Measurements from ENCODE around the gene CTR9. TPM values are rescaled to one million over a fixed set of nuclear protein-coding genes. Genes with fewer than 3 reads are reported as not detected.
A peak's percentile ranks its signal among the peaks of the same experiment; 100 is the strongest.

Gene CTR9
- total and polyA plus RNA-seq, 9 of the 15 experiments (the other 6 are each of a cell fraction or from before 2014, with no cell fraction given) = 25.4 to 79.3 (median 47.3) TPM

DNA sequence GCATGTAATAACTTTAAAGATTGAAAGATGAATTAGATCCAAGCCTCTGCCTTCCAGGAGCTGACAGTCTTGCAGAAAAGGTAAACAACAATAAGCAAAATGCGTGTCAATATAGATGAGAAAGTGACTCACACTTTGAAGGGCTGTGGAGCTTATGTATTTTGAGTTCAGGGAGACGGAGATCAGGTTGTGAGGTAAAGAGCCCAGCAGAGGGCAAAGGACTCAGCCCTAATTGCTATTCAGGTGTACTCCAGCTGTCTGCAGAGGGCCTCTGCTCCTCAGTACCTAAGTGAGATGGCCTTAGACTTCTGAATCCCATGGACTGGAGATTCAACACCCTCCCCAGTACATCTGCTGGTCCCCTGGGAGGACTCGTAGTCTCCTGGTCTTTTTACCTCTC is 22.9 kb upstream of the CTR9 start:
- FAIRE-seq (no peak), DNase-seq (ENCODE audit: extremely low read depth in 1 of 4, low spot score in 3 of 4) (no peak), ATAC-seq (peak; percentile 48; the same call in 1 of the 3 replicates)
- ChIA-PET CTCF (ENCODE audit: low intra/inter-chr PET ratio) (no interaction called here), POLR2A (interaction anchor here (0.8 to 1.0 kb wide), 2 partner anchors 102 to 288 kb away, joined by 3 to 4 read pairs; no protein-coding TSS in a partner anchor)
- Histone ChIP-seq H3K4me1 (replicated peaks in 1 of 2; ENCODE audit: control insufficient read depth in 2 of 2, insufficient read depth in 2 of 2, low read length in 2 of 2) (peaks cover 0 to 6% of the 10 kb centered on the region in 2 experiments; a peak in 4 of 5 replicates), H3K9me1 (ENCODE audit: control insufficient read depth, insufficient read depth, low read length) (no peaks in the 10 kb centered on the region), H4K20me1 (replicated peaks; ENCODE audit: control insufficient read depth, insufficient read depth, low read length) (no peaks in the 10 kb centered on the region), H3K4me3 (no peak overlapping the region), H3K27ac (ENCODE audit: extremely low read depth, low read depth, low read length) (no peak overlapping the region), H2AFZ (ENCODE audit: low read depth, low read length) (no peak overlapping the region), H3K4me2 (ENCODE audit: insufficient read depth, low read length) (no peak overlapping the region), H3K9ac (ENCODE audit: insufficient read depth in 1 of 2, low read depth in 2 of 2, low read length in 2 of 2) (no peak overlapping the region; a peak in 1 of 4 replicates), H3K79me2 (ENCODE audit: control insufficient read depth, insufficient read depth, low read length) (no peaks in the 10 kb centered on the region), H3K27me3 (ENCODE audit: control insufficient read depth in 2 of 2, insufficient read depth in 2 of 2, low read length in 2 of 2) (no peaks in the 10 kb centered on the region; a peak in 1 of 5 replicates), H3K36me3 (ENCODE audit: control insufficient read depth, insufficient read depth, low read length) (no peaks in the 10 kb centered on the region), H3K9me3 (replicated peaks; ENCODE audit: control insufficient read depth, insufficient read depth, low read depth, low read length) (no peaks in the 10 kb centered on the region)
- WGBS (ENCODE audit: insufficient coverage, low coverage, missing lambda C conversion rate) = 24% methylated on average over 3 of the region's 3 CpGs
- in situ Hi-C loops (cut with MboI) = loop anchor here (5.0 to 25.0 kb wide), 3 partner anchors 106 to 516 kb away; no protein-coding TSS in a partner anchor
- intact Hi-C loops (cut with micrococcal nuclease) = no loop called here
- no peak for TF ChIP-seq NELFE (IDR thresholded peaks at IDR 0.05; ENCODE audit: insufficient read depth, insufficient read length)
- TF ChIP-seq ZNF316 (IDR thresholded peaks at IDR 0.05) = peak; percentile 4; the same call in 1 of the 2 replicates
- no TSS peak for BruUV-seq (replicated peaks)

DNA sequence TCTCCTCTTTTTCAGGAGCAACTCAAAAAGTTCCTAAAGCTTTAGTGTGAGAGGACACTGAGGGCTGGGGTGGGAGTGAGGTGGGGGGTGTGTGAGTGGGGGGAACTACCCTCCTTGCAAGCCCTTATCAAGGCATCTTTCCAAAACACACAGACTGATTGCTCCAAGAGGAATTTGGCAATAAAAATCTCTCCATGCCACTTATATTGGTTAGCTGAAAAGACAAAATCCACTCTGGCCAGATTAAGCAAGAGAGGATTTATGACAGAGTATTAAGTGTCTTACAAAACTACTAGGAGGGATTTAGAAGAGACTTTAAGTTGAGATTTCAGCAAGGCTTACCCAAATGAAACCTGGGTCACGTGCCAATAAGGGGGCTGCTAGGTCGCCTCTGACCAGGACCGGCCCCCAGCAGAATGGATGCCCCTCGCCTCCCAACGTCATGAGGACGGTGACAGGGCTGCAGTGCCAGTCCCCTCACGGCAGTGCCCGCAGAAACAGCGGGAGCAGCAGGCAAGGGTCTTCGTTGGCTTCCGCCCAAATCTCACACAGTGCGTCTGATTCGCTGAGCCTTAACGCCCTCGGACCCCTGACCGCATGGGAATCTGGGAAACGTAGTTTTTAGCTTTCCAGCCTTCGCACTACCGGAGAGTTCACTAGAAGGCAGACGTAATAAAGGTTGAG is 22.1 kb upstream of the CTR9 start:
- H3K9me3 ChIP-seq (replicated peaks; ENCODE audit: control insufficient read depth, insufficient read depth, low read depth, low read length) = no peaks in the 10 kb centered on the region
- ChIA-PET CTCF (ENCODE audit: low intra/inter-chr PET ratio) (no interaction called here), POLR2A (interaction anchor here (0.7 to 1.1 kb wide), 2 partner anchors 13 to 332 kb away, joined by 3 read pairs; no protein-coding TSS in a partner anchor)
- no peak for DNase-seq (ENCODE audit: extremely low read depth in 1 of 4, low spot score in 3 of 4)
- FAIRE-seq = no peak
- TF ChIP-seq ELF4 (CRISPR knock-in tag; IDR thresholded peaks at IDR 0.05) (no peak), ZNF586 (CRISPR knock-in tag; conservative IDR thresholded peaks at IDR 0.05) (no peak), KAT7 (CRISPR knock-in tag; IDR thresholded peaks at IDR 0.05; ENCODE audit: borderline replicate concordance) (no peak), CEBPG (CRISPR knock-in tag; IDR thresholded peaks at IDR 0.05) (no peak), CEBPG (tag; conservative IDR thresholded peaks at IDR 0.05 in 1 of 2, IDR thresholded peaks at IDR 0.05 in 1 of 2) (no peak)
- TF ChIP-seq, protein P1, sequence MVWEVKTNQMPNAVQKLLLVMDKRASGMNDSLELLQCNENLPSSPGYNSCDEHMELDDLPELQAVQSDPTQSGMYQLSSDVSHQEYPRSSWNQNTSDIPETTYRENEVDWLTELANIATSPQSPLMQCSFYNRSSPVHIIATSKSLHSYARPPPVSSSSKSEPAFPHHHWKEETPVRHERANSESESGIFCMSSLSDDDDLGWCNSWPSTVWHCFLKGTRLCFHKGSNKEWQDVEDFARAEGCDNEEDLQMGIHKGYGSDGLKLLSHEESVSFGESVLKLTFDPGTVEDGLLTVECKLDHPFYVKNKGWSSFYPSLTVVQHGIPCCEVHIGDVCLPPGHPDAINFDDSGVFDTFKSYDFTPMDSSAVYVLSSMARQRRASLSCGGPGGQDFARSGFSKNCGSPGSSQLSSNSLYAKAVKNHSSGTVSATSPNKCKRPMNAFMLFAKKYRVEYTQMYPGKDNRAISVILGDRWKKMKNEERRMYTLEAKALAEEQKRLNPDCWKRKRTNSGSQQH (CRISPR knock-in tag; IDR thresholded peaks at IDR 0.05) = no peak
- no peak overlapping the region for H2AFZ ChIP-seq (ENCODE audit: low read depth, low read length)
- no TSS peak for BruUV-seq (replicated peaks)
- peaks cover 0 to 6% of the 10 kb centered on the region in 2 experiments; a peak in 4 of 5 replicates for H3K4me1 ChIP-seq (replicated peaks in 1 of 2; ENCODE audit: control insufficient read depth in 2 of 2, insufficient read depth in 2 of 2, low read length in 2 of 2)
- H4K20me1 ChIP-seq (replicated peaks; ENCODE audit: control insufficient read depth, insufficient read depth, low read length) = no peaks in the 10 kb centered on the region
- intact Hi-C loops (cut with micrococcal nuclease) = no loop called here
- in situ Hi-C loops (cut with MboI) = loop anchor here (5.0 to 25.0 kb wide), 3 partner anchors 107 to 517 kb away; no protein-coding TSS in a partner anchor
- ATAC-seq = no peak
- H3K4me2 ChIP-seq (ENCODE audit: insufficient read depth, low read length) = no peak overlapping the region
- no peaks in the 10 kb centered on the region for H3K9me1 ChIP-seq (ENCODE audit: control insufficient read depth, insufficient read depth, low read length)
- 60% methylated on average over 20 of the region's 20 CpGs for WGBS (ENCODE audit: insufficient coverage, low coverage, missing lambda C conversion rate)
- H3K9ac ChIP-seq (ENCODE audit: insufficient read depth in 1 of 2, low read depth in 2 of 2, low read length in 2 of 2) = 0 out of 4 replicates have a peak overlapping the region, but pooled peaks of 1 of the 2 experiments have one; percentile 28
- H3K27me3 ChIP-seq (ENCODE audit: control insufficient read depth in 2 of 2, insufficient read depth in 2 of 2, low read length in 2 of 2) = no peaks in the 10 kb centered on the region; a peak in 1 of 5 replicates
- no peak overlapping the region for H3K4me3 ChIP-seq
- H3K36me3 ChIP-seq (ENCODE audit: control insufficient read depth, insufficient read depth, low read length) = no peaks in the 10 kb centered on the region
- H3K79me2 ChIP-seq (ENCODE audit: control insufficient read depth, insufficient read depth, low read length) = no peaks in the 10 kb centered on the region
- no peak overlapping the region for H3K27ac ChIP-seq (ENCODE audit: extremely low read depth, low read depth, low read length)
